GM12878 (cell line): ENCODE measurements around the gene VSTM1. TPM values are rescaled to one million over a fixed set of nuclear protein-coding genes. Genes with fewer than 3 reads are reported as not detected.

Experiments used
- ATAC-seq: fragments of 200-7000 bp; cut with Tn5 transposase; 3 replicates; pipeline ENCODE4 v1.9.1; 2020; ENCODE audit warnings: mild to moderate bottlenecking, moderate library complexity
- BruUV-seq: library from RNA; stranded (reverse); fragments of 400-500 nt; replicated peaks from 2 replicates; lab custom pipeline; 2021; lab: Mats Ljungman, UMichigan
- CTCF ChIA-PET: fragments of 300-600 bp; sonication (Branson Sonifier 250); formaldehyde crosslinking; extraction: SDS; loops from one replicate; lab custom pipeline; 2021; ENCODE audit warnings: inconsistent platforms; lab: Yijun Ruan, JAX
- POLR2A ChIA-PET: fragments of 350-600 bp; formaldehyde crosslinking; extraction: SDS; loops from one replicate; lab custom pipeline; 2021; ENCODE audit warnings: inconsistent platforms; lab: Charles Lee
- RAD21 ChIA-PET: fragments of 300-600 bp; sonication (Branson Sonifier 250); formaldehyde crosslinking; loops from one replicate; lab custom pipeline; 2023; ENCODE audit warnings: antibody characterized with exemption; ENCODE audit not compliant: unreplicated experiment; lab: Charles Lee
- SMC1A ChIA-PET: fragments of 300-600 bp; sonication (Branson Sonifier 250); formaldehyde crosslinking; loops from one replicate; lab custom pipeline; 2023; ENCODE audit not compliant: unreplicated experiment, uncharacterized antibody; lab: Charles Lee
- DNase-seq: peaks from one replicate; pipeline ENCODE4 v3.0.0-alpha.2; 2011; ENCODE audit warnings: low read depth, low spot score
- FAIRE-seq: peaks from 3 replicates; lab custom pipeline; 2011; peaks lifted over from hg19 to GRCh38; lab: Jason Lieb, UNC
- H2AFZ ChIP-seq: 2 replicates; pipeline ENCODE4 v1.6.0; 2011; ENCODE audit warnings: low read depth, low read length, control low read depth; ENCODE audit not compliant: control insufficient read depth
- H3K27ac ChIP-seq: 2 replicates; pipeline ENCODE4 v1.5.1; 2011; ENCODE audit warnings: control low read depth; ENCODE audit not compliant: control insufficient read depth, insufficient read depth
- H3K27me3 ChIP-seq, 2 experiments: replicated peaks in 1 of 2; 2 replicates each; pipeline versions ENCODE4 v1.6.0 to v1.6.1; 2011; ENCODE audit warnings: low read length in 1 of 2; ENCODE audit not compliant: control insufficient read depth in 2 of 2, insufficient read depth in 2 of 2
- H3K36me3 ChIP-seq, 2 experiments: 2 replicates each; pipeline ENCODE4 v1.5.1; 2011; ENCODE audit warnings: low read length in 1 of 2; ENCODE audit not compliant: control insufficient read depth in 2 of 2, insufficient read depth in 2 of 2
- H3K4me1 ChIP-seq: 2 replicates; pipeline ENCODE4 v1.6.1; 2011; ENCODE audit warnings: mild to moderate bottlenecking, low read length, moderate library complexity, mixed read lengths; ENCODE audit not compliant: control insufficient read depth, insufficient read depth
- H3K4me2 ChIP-seq: 2 replicates; pipeline ENCODE4 v1.6.0; 2011; ENCODE audit warnings: control low read depth; ENCODE audit not compliant: control insufficient read depth, insufficient read depth
- H3K4me3 ChIP-seq: fragments of 200-600 bp; sonication (generic); 2 replicates; pipeline ENCODE4 v1.5.1; 2016
- H3K79me2 ChIP-seq: 2 replicates; pipeline ENCODE4 v1.6.0; 2011; ENCODE audit warnings: low read length; ENCODE audit not compliant: control insufficient read depth, insufficient read depth
- H3K9ac ChIP-seq: 2 replicates; pipeline ENCODE4 v1.8.0; 2011; ENCODE audit warnings: low read length, control low read depth, mixed read lengths; ENCODE audit not compliant: control insufficient read depth, insufficient read depth
- H3K9me3 ChIP-seq: replicated peaks from 3 replicates; pipeline ENCODE4 v1.5.1; 2011; ENCODE audit warnings: mild to moderate bottlenecking, low read length; ENCODE audit not compliant: control insufficient read depth, insufficient read depth
- H4K20me1 ChIP-seq: 2 replicates; pipeline ENCODE4 v1.6.0; 2011; ENCODE audit not compliant: control insufficient read depth, insufficient read depth
- BMI1 ChIP-seq: fragments of 450-650 bp; IDR thresholded peaks from 2 replicates; pipeline ENCODE4 v1.6.1; 2016; ENCODE audit warnings: mild to moderate bottlenecking, moderate library complexity, borderline replicate concordance
- CHD4 ChIP-seq: fragments of 200-600 bp; sonication (generic); IDR thresholded peaks from 2 replicates; pipeline ENCODE4 v1.6.1; 2016; ENCODE audit warnings: mild to moderate bottlenecking
- FOXM1 ChIP-seq: IDR thresholded peaks from 2 replicates; pipeline ENCODE4 v1.6.1; 2012; ENCODE audit warnings: low read depth, mild to moderate bottlenecking, inconsistent platforms, low read length, moderate library complexity
- MTA2 ChIP-seq: fragments of 450-650 bp; IDR thresholded peaks from 2 replicates; pipeline ENCODE4 v1.6.1; 2016; ENCODE audit warnings: low read depth, mild to moderate bottlenecking, moderate library complexity
- RELA ChIP-seq: fragments of 450-650 bp; IDR thresholded peaks from 2 replicates; pipeline ENCODE4 v1.8.0; 2014; ENCODE audit warnings: borderline replicate concordance; ENCODE audit not compliant: partially characterized antibody
- WGBS: methylation state at CpG from one replicate; pipeline ENCODE4 v1.1.6; 2016; ENCODE audit warnings: low lambda C conversion rate; ENCODE audit not compliant: insufficient replicate concordance, insufficient coverage; ENCODE audit errors: missing lambda C conversion rate; 5-methylcytosine and 5-hydroxymethylcytosine counted together
- in situ Hi-C: fragments of 300-500 bp; cut with MboI; formaldehyde crosslinking; loops from 9 replicates; pipeline ENCODE4 v1.14.3; 2018; ENCODE audit warnings: mixed read lengths
- intact Hi-C: fragments of 100-400 bp; cut with micrococcal nuclease; formaldehyde crosslinking; loops from one replicate; pipeline ENCODE4 v1.14.2; 2022; ENCODE audit not compliant: unreplicated experiment
- polyA plus RNA-seq, 11 experiments: library from polyadenylated mRNA; depleted of rRNA in 4 of 11; unstranded in 6 of 11; stranded (reverse) in 5 of 11; fragments of >200 nt; fragmentation: Nextera tagmentation in 4 of 11; fragmentation: Illumina TruSeq in 1 of 11; extraction: Ambion mirVana in 4 of 11; extraction: Trizol in 1 of 11; gene quantifications; 1 replicate in 1 of 11; 2 replicates in 10 of 11; pipeline versions ENCODE4 v1.2.1 to v1.2.3, GENCODE V29; 2011 to 2016; ENCODE audit warnings: inconsistent platforms in 2 of 11, missing spikeins in 2 of 11, low read depth in 1 of 11
- total RNA-seq, 4 experiments: library from RNA; depleted of rRNA in 3 of 4; stranded (reverse); fragments of >200 nt in 3 of 4; fragmentation: Illumina TruSeq in 1 of 4; extraction: Trizol in 1 of 4; gene quantifications; 2 replicates each; pipeline versions ENCODE4 v1.2.1 to v1.2.3, GENCODE V29; 2013 to 2021

Gene VSTM1
- total and polyA plus RNA-seq, 10 of the 15 experiments (the other 5 are each of a cell fraction or from before 2014, with no cell fraction given): not detected

GRCh38 chr19:54002495-54003315, 61.0 kb downstream of the VSTM1 start (continued):
- TF ChIP-seq FOXM1 (no peak), RELA (no peak)

DNA sequence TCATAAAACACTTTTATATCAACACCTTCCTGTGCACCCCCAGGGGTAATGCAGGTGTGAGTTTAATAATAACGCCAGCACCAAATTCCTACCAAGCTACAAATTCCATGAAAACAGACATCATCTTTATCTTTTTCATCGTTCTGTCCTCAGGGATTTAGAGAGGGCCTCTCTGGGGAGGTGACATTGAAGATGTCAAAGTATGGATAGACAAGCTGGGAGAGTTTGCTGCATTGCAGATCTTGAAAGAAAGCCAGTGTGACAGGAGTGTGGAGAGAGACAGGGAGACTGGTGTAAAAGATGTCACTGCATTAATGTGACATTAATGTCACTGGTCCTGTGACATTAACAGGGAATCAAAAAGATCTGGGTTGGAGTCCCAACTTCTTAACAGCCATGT, 62.2 kb downstream of the VSTM1 start:
- intact Hi-C loops: no loop called here
- H3K4me2 ChIP-seq: no peak overlapping the region
- ChIA-PET RAD21 (no interaction called here), CTCF (no interaction called here)
- no peaks in the 10 kb centered on the region for H3K36me3 ChIP-seq
- H4K20me1 ChIP-seq: no peaks in the 10 kb centered on the region
- ATAC-seq (no peak), DNase-seq (no peak)
- BruUV-seq: no TSS peak
- no peak overlapping the region for H2AFZ ChIP-seq
- H3K27me3 ChIP-seq: no peaks in the 10 kb centered on the region
- TF ChIP-seq BMI1: no peak
- no peak for TF ChIP-seq MTA2
- TF ChIP-seq, all 136 proteins: peak for 0
- WGBS: 19% methylated on average over 2 of the region's 2 CpGs
- Histone ChIP-seq H3K79me2 (no peaks in the 10 kb centered on the region), H3K4me1 (no peaks in the 10 kb centered on the region), H3K27ac (no peak overlapping the region), H3K9ac (no peak overlapping the region), H3K9me3 (no peaks in the 10 kb centered on the region; the same call in 2 of the 3 replicates), H3K4me3 (no peak overlapping the region)
- ChIA-PET POLR2A (no interaction called here), SMC1A (no interaction called here)
- FAIRE-seq: no peak
- in situ Hi-C loops: no loop called here

DNA sequence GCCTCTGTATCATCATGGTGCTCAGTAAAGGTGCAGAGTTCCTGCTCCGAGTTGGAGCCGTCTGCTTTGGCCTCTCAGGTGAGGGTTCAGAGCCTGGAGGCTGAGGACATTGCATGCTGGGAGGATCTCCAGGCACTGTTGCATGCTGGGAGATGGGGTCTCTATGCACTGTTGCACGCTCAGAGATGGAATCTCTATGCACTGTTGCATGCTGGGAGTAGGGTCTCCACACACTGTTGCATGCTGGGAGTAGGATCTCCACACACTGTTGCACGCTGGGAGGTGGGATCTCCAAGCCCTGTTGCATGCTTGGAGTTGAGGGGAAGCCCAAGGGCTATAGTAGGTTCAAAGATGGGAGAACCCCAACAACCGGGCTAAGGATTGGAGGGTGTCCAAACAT, 64.0 kb downstream of the VSTM1 start:
- WGBS: 24% methylated on average over 5 of the region's 5 CpGs
- RAD21 ChIA-PET: no interaction called here

More for the DNA sequence above, 64.0 kb downstream of the VSTM1 start:
- SMC1A ChIA-PET: no interaction called here
- H2AFZ ChIP-seq: no peak overlapping the region
- POLR2A ChIA-PET: no interaction called here
- CTCF ChIA-PET: no interaction called here
- no peaks in the 10 kb centered on the region for H3K79me2 ChIP-seq
- ATAC-seq: no peak
- H3K27ac ChIP-seq: no peak overlapping the region
- no peaks in the 10 kb centered on the region; the same call in 2 of the 3 replicates for H3K9me3 ChIP-seq
- no peak overlapping the region for H3K9ac ChIP-seq
- H4K20me1 ChIP-seq: no peaks in the 10 kb centered on the region
- no peak overlapping the region for H3K4me3 ChIP-seq
- in situ Hi-C loops: no loop called here
- DNase-seq: no peak
- FAIRE-seq: no peak
- TF ChIP-seq CHD4: no peak
- intact Hi-C loops: no loop called here
- H3K27me3 ChIP-seq: no peaks in the 10 kb centered on the region
- no peak overlapping the region for H3K4me2 ChIP-seq
- no peaks in the 10 kb centered on the region for H3K36me3 ChIP-seq
- no TSS peak for BruUV-seq
- H3K4me1 ChIP-seq: no peaks in the 10 kb centered on the region
